A673 (cell line): ENCODE data around the gene HS6ST2.

Experiments used
- EZH2 ChIP-seq: fragments of 200-600 bp; sonication (generic); IDR thresholded peaks from 2 replicates; pipeline ENCODE4 v1.6.1; 2017; ENCODE audit warnings: borderline replicate concordance, low read depth, mild to moderate bottlenecking, mixed read lengths, antibody characterized with exemption, low read length; ENCODE audit not compliant: poor library complexity, severe bottlenecking
- TF ChIP-seq, protein P1 (sequence below): fragments of 300-800, 200-600 bp; sonication (generic); conservative IDR thresholded peaks from 2 replicates; pipeline ENCODE4 v1.5.1; 2017; ENCODE audit warnings: low read depth, mild to moderate bottlenecking, antibody characterized with exemption, low read length, moderate library complexity, mixed read lengths

DNA sequence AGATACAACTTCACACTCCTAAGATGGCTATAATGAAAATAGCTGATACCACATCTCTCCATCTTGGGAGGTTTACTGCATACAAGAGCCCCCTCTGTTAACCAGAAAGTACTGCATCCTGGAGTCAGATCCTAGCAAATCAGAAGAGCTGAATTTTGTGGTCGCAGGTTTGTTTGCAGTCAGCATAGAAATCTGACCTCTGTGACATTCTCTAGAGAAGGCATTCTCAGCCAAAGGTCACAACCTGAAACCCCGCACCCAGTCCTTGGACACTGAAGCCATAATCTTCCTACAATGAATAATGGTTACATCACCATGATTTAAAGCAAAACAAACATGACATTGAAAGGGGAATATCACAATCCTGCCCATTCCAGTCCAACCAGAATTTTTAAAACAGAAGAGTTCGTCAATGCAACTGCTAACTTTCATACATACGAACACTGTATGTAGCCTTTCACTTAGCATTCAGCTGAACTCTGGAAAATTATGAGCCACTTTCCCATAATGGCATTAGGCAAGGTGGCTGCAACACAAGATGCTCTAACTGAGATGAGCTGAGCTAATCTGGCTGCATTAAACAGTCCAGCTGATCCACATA is 17.6 kb downstream of the HS6ST2 start:
- TF ChIP-seq, protein P1, sequence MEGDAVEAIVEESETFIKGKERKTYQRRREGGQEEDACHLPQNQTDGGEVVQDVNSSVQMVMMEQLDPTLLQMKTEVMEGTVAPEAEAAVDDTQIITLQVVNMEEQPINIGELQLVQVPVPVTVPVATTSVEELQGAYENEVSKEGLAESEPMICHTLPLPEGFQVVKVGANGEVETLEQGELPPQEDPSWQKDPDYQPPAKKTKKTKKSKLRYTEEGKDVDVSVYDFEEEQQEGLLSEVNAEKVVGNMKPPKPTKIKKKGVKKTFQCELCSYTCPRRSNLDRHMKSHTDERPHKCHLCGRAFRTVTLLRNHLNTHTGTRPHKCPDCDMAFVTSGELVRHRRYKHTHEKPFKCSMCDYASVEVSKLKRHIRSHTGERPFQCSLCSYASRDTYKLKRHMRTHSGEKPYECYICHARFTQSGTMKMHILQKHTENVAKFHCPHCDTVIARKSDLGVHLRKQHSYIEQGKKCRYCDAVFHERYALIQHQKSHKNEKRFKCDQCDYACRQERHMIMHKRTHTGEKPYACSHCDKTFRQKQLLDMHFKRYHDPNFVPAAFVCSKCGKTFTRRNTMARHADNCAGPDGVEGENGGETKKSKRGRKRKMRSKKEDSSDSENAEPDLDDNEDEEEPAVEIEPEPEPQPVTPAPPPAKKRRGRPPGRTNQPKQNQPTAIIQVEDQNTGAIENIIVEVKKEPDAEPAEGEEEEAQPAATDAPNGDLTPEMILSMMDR: 0 out of 2 replicates have a peak, but pooled peaks have one; percentile 18
- no peak for TF ChIP-seq EZH2
